Globus pallidus (tissue), 1 donor: Measurements from ENCODE around the gene DPP6.
"Not testable (repeated sequence)": the region's sequence is repeated elsewhere in the genome, so short reads cannot be mapped to it uniquely, and the experiment has no call there.

Experiments used
- DNase-seq: peaks from one replicate; pipeline ENCODE4 v3.0.0-alpha.2; 2015; ENCODE audit warnings: low spot score

The DPP6 gene

GRCh38 chr7:154051643-154052529, at the start of gene DPP6:
DPP6 (plus strand) TSS chr7:154052398.
- DNase-seq: not testable (repeated sequence)

- DNase-seq: not testable (repeated sequence)
Observed at GRCh38 chr7:154009423-154009911, 42.7 kb upstream of the DPP6 start.

DNA sequence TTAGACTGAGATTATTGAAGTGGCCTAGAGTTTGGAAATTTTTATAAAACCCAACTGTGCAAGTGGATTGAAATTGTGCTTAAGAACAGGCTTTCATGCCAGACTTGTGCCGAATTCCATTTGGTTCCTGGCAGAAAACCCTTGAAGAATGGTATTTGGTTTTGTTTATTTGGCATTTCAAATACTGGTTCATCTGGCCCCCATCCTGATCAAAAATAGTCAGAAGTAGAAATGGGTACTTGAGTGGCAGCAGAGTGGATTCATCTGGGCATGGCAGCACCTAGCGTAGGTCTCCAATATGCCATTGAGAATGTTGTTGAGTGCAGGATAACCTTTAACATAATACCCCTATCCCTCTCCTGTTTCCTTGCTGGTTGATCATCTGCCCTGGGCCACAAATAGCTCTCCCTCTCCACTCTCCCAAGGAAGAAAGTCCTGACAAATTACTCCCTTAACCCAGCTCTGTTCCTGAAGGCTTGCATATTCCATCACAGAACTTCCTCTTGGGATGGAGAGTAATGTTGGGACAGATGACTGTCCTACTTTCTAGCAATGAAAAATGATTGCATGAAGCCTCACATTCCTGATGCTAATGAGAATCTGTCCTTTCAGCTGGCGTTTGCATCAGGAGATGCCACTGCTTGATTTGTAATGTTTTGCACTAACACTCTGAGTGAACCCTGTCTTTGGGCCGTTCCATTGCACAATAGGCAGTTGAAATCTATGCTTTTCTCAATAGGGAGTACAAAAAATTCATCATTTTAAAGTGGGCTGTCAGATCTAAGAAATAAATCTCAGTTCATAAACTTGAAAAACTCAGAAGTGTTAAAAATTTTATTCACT, 41.3 kb upstream of the DPP6 start:
- not testable (repeated sequence) for DNase-seq

DNA sequence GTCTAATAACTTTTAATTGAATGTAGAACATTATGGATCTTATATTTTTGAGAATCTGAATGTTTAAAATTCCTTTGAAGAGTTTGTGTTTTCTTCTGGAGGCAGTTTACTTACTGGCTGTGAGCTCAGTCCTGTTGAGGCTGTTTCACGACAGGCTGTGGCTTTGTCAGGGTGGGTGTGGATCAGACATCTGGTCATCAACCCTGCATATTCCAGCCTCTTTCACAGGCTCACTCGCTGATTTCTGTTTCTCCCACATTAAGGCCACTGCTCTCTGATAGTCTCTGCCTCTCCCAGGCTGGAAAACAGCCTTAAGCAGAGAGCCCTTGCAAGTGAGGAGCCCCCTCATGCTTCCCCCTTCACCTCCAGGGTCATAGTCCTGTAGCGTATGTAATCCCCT, 39.4 kb upstream of the DPP6 start:
- DNase-seq: not testable (repeated sequence)

GRCh38 chr7:154015636-154016035, 36.6 kb upstream of the DPP6 start:
- not testable (repeated sequence) for DNase-seq

DNA sequence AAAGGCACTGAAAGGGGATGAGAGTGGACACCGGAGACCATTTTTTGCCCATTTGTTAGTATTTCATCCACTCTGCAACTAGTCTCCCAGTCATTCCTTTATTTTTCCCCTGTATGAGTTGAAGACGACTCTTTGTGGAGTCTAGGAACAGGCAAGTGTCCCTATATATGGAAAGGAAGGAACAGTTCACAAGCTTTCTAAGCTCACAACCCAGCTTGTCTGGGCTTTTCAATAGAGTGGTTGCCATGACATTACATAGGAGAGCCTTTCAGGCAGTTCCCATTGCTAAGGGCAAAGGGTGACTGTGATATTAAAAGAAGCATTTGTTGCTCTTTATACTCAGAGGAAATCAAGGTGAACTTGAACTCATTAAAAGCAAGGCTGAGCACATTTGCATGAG, 33.8 kb upstream of the DPP6 start:
- DNase-seq: not testable (repeated sequence)

DNA sequence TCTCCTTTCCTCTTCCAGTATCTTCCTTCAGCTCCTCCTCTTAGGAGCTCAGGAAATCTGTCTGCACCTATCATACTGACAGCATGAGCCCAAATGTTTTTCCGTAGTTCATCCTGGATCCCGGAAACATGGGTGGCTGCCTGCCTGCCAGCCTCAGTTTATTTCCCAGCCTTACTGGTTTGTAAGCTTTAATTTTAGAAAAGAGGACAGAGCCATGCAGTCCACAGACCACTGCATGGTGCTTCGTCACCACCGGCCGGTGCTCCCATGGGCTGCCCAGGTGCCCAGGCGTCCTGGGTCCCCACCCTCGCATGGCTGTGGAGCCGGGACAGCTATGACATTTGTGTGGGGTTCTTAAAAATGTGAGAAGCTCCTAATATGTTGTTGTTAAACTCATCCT, 24.4 kb upstream of the DPP6 start:
- not testable (repeated sequence) for DNase-seq

DNA sequence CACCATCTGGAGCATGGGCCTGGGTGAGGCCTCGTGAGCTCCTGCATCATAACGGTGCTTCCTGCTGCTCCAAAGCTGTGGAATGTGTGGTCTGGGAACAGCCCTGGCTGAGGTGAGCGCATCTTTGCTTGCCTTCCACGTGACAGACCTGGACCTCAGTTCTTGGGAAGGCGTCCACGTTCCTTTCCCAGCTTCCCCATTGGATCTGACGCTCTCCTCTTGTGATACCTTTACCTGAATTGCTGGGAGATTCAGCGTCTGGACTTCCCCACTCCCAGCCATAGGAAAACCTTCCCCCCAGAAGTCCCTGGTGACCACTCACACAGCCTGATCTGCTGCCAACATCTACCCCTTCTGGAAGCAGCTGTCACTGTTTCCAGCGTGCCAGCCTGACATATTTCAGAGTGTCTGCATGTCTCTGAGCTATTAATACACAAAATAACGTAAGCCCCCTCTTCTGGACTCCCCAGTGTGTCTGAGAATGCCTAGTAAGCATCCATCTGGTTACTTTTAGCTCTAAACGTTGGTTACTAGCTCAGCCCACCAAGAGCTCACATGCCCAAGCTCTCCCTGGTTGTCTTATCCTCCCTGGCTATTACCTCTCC, 21.6 kb upstream of the DPP6 start:
- not testable (repeated sequence) for DNase-seq

- not testable (repeated sequence) for DNase-seq
Observed at GRCh38 chr7:154039466-154040165, 12.6 kb upstream of the DPP6 start.

DNA sequence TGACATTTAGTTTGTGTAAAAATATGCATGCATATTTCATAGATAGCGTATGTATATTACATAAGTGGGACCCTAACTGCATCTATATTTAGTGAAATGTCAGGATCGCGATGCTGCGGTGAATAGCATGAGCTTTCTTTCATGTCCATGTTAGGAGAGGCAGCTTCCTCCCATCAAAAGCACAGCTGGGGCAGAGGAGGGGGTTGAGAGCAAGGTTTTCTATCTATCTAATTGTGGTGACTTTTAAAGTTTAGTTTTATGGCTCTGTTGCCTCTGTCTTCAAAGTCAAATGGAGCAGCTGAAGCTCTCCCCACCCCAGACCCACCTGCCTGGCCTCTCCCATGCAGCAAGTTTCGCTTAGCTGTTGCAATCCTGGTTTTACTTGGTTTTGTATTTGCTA, 1.8 kb upstream of the DPP6 start:
- DNase-seq: not testable (repeated sequence)

- not testable (repeated sequence) for DNase-seq
Observed at GRCh38 chr7:154051006-154051642, 1.1 kb upstream of the DPP6 start.

DNA sequence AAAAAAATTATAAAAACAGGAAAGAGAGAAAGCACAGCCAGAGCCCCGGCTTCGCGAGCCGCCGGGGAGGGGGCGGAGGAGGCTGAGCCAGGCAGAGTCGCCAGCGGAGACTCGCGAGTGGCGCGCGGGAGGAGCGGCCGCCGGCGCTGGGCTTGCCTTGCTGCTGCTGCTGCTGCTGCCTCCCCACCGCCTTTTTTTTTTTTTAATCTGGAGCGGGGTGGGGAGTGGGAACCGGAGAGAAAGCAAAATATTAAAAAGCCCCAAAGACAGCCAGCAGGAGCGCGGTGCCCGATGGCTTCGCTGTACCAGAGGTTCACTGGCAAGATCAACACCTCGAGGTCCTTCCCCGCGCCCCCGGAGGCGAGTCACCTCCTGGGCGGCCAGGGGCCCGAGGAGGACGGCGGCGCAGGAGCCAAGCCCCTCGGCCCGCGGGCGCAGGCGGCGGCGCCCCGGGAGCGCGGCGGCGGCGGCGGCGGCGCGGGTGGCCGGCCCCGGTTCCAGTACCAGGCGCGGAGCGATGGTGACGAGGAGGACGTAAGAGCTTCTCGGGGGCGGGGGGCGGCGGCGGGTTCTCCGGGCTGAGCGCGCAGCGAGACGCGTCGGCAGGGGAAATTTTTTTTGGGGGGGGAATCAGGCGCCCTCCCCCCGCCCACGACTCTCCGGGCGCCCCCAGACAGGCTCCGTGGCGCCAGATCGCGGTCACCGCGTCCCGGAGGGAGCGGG, 493 bp downstream of the DPP6 start:
- not testable (repeated sequence) for DNase-seq

- DNase-seq: not testable (repeated sequence)
Observed at GRCh38 chr7:154053466-154054312, 1.5 kb downstream of the DPP6 start.

DNA sequence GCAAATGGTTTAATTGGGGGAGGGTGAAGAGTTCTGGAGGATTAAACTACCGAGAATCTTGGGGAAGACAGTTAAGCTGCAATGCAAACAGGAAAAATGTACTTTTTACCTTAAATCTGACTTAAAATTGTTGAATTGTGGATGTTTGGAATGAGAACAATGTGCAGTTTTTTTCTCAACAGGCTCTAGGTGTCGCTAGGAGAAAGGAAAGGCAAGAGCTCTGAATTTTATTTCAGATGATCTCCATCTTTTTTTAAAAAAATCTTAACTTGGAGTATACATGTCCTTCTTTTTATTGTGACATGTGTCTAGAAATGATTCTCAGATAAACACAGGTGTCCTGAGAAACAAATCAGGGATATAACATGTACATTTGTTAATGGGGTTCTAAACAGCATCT, 2.5 kb downstream of the DPP6 start:
- DNase-seq: not testable (repeated sequence)

DNA sequence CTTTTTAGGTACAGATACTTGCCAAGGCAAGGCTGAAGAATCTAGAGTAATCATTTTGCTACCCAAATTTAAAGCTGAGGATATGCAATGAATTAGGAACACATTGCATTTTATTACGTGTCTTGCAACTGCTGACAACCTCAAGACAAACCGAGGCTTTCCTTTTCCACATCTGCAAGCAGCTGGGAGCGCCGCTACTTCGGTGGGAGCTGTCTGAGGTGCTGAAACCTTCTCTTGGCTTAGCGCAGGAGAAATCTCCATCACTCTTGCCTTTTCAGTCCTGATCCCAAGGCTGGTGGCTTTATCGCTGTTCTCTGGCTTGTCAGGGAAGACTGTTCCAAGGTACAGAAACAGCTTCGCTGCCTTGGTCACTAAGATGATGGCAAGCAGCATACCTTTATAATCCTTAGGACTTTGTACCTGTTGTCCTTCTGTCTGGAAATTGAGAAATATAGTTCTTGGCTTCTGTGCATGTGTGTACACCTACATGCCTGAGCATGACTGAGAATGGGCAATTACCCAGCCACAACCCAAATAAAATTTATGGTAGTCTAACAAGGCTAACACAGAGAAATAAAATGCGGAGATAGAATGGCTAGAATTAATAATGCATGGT, 3.4 kb downstream of the DPP6 start:
- DNase-seq: not testable (repeated sequence)

GRCh38 chr7:154058783-154059182, 6.6 kb downstream of the DPP6 start:
- DNase-seq: not testable (repeated sequence)

DNA sequence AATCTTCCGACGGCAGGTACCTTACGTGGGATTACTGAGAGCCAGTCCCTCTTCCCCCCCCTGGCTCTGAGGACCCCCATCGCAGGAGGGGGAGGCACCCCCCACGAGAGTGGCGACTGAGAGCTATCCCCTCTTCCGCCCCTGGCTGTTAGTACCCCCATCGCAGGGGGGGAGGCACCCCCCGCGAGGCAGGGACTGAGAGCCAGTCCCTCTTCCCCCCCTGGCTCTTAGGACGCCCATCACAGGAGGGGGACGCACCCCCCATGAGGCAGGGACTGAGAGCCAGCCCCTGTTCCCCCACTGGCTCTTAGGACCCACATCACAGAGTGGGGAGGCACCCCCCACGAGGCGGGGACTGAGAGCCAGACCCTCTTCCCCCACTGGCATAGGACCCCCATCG, 8.4 kb downstream of the DPP6 start:
- DNase-seq: not testable (repeated sequence)

- peak; percentile 65 for DNase-seq
Observed at GRCh38 chr7:154071833-154072232, 19.6 kb downstream of the DPP6 start.
